GM12891 (cell line): ENCODE results near the gene GPR142.

Experiments used
- DNase-seq: peaks from one replicate; pipeline ENCODE4 v3.0.0; 2011; ENCODE audit warnings: low spot score; ENCODE audit not compliant: insufficient read length
- FAIRE-seq: peaks from 2 replicates; lab custom pipeline; 2011; peaks lifted over from hg19 to GRCh38; lab: Jason Lieb, UNC
- PAX5 ChIP-seq: IDR thresholded peaks from 2 replicates; pipeline ENCODE4 v1.6.1; 2011; ENCODE audit warnings: low read length, moderate library complexity, mild to moderate bottlenecking; ENCODE audit not compliant: insufficient read depth, severe bottlenecking
- POLR2A ChIP-seq: IDR thresholded peaks from 2 replicates; pipeline ENCODE4 v1.6.1; 2011; ENCODE audit warnings: low read depth, low read length, control low read depth
- POLR2AphosphoS5 ChIP-seq: IDR thresholded peaks from 2 replicates; pipeline ENCODE4 v1.6.1; 2011; ENCODE audit warnings: low read depth, low read length, control low read depth
- POU2F2 ChIP-seq: IDR thresholded peaks from 2 replicates; pipeline ENCODE4 v1.6.1; 2011; ENCODE audit warnings: low read depth, mild to moderate bottlenecking, control low read depth, low read length, moderate library complexity
- SPI1 ChIP-seq: IDR thresholded peaks from 2 replicates; pipeline ENCODE4 v1.6.1; 2011; ENCODE audit warnings: low read depth, low read length, control low read depth
- TAF1 ChIP-seq: IDR thresholded peaks from 2 replicates; pipeline ENCODE4 v1.6.1; 2011; ENCODE audit warnings: low read depth, low read length, control low read depth

GPR142 gene

GRCh38 chr17:74332763-74333283 lies 34.5 kb upstream of the GPR142 start:
- FAIRE-seq (no peak), DNase-seq (no peak)
- no peak for TF ChIP-seq PAX5

GRCh38 chr17:74334393-74335039 lies 32.8 kb upstream of the GPR142 start:
- no peak for DNase-seq

DNA sequence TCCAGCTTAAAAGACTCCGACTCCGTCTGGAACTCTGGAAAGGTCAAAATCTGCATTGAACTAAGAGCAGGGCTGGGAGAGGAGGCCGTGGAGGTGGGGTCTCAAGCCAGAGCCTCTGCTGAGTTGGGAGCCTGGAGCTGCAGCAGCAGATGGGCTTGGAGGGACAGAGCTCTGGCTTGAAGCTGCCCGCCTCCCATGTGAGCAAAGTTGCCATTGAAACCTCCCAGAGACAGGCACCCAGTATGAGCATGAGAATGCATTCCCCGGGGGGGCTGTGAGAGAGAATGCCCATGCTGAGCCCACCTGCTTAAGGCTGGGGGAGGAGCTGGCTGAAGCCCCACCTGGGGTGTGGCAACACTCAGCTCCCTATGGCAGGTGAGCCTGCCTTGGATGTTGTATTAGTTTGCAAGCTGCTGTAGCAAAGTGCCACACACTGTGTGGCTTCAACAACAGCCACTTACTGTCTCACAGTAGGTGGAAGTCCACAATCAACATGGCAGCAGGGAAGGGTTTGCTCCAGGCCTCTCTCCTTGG lies 31.7 kb upstream of the GPR142 start:
- no peak for FAIRE-seq
- no peak for TF ChIP-seq TAF1
- TF ChIP-seq SPI1 = no peak
- no peak for TF ChIP-seq POLR2AphosphoS5
- no peak for TF ChIP-seq POU2F2
- no peak for TF ChIP-seq POLR2A
- TF ChIP-seq PAX5 = no peak
- no peak for DNase-seq

More at GRCh38 chr17:74334393-74335039, 32.8 kb upstream of the GPR142 start:
- TF ChIP-seq SPI1 (no peak), TAF1 (no peak), POLR2A (no peak), PAX5 (no peak), POU2F2 (no peak), POLR2AphosphoS5 (no peak)
- FAIRE-seq = peak; percentile 23

GRCh38 chr17:74336307-74336706 lies 31.0 kb upstream of the GPR142 start:
- FAIRE-seq = no peak

DNA sequence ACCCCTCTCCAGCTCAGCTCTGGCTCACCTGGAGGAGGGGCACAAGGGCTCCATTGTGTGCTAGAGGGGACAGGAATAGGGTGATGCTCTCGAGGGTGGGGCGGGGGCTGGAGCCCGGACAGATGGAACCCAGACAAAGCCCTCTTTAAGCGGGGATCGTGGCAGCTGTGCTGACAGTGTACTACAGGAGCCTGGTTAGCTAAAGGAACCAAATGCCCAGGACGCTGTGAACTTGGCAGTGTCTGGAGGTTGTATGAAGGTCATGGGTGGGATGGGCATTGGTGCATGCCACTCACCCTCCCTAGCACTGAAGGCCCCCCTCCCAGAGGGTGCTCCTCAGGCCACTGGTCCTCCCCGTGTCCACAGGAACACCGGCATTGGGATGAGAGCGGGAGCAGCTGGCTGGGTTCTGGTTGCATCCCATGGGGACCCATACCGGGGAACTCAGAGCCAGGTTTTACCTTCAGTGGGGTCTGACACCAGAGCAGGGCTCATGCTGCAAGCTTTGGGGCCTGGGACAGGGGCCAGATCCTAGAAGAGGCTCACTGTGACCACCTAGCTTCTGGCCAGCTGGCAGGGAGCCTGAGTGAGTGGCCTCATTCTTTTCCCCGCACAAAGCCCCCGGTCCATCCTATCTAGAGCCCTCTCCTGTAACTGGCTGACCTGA lies 29.3 kb upstream of the GPR142 start:
- FAIRE-seq (no peak), DNase-seq (no peak)
- TF ChIP-seq SPI1 (no peak), POLR2AphosphoS5 (no peak), POLR2A (no peak), PAX5 (no peak), TAF1 (no peak), POU2F2 (no peak)

More at GRCh38 chr17:74336307-74336706, 31.0 kb upstream of the GPR142 start:
- no peak for DNase-seq
- no peak for TF ChIP-seq PAX5
- no peak for TF ChIP-seq TAF1
- no peak for TF ChIP-seq SPI1
- no peak for TF ChIP-seq POLR2AphosphoS5
- no peak for TF ChIP-seq POLR2A
- no peak for TF ChIP-seq POU2F2

DNA sequence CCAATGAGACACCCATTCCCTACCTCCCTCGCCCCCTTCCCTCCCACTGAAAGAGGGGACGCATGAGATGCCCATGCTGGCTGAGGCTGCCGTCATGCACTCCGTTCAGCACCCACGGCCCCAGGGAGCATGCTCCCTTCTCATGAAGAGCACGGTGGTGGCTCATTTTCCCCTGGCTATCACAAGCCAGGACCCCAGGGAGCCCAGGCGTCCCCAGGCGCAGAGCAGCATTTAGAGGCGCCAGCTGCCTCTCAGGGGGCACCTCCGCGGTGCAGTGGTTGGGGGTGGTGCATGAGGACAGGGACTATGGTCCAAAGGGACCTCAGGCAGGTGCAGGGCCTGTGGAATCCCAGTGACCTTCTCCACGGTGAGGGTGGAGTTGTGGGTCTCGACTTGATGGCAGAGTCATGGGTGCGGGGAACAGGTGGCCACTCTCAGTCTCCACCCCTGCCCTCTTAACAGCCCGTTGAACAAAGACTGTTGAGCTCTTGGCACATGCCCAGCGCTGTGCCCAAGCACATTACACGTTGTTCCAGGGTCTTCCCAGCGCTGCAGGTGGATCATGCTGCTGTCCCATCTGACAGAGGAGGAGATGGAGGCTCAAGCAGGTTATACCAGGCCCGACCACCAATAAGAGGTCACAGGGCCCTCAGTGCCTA lies 27.6 kb upstream of the GPR142 start:
- TF ChIP-seq POLR2A = no peak
- TF ChIP-seq POU2F2 = no peak
- TF ChIP-seq TAF1 = no peak
- TF ChIP-seq SPI1 = no peak
- no peak for TF ChIP-seq POLR2AphosphoS5
- TF ChIP-seq PAX5 = no peak
- FAIRE-seq = no peak
- no peak for DNase-seq

DNA sequence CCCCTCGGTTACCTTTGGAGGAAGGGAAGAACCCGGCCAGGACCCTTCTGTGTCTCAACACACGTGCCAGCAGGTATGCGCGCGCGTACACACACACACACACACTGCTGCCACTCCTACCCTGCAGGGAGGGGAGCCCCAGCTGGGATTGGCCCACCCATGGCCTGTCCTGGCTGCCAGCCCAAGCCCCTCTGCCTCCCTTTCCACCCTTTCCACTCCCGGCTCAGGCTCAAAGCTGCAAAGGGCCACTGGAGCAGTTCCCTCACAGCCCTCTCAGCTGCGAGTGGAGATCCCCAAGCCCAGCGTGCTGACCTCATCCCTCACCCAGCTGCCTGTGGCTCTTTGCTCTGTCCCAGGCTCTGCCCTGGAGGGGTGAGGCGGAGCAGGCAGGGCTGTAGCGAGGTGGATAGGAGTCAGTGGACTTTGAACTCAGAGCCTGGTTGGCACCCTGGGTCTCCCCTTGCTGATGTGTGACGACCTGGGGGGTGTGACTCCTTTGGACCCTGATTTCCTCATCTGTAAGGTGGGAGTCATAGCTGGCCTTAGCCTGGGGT lies 26.8 kb upstream of the GPR142 start:
- DNase-seq = no peak
- TF ChIP-seq POLR2A = no peak
- TF ChIP-seq TAF1 = no peak
- no peak for TF ChIP-seq PAX5
- no peak for TF ChIP-seq POU2F2
- no peak for TF ChIP-seq SPI1
- no peak for TF ChIP-seq POLR2AphosphoS5
- no peak for FAIRE-seq

- TF ChIP-seq TAF1 = no peak
- no peak for TF ChIP-seq PAX5
- no peak for TF ChIP-seq SPI1
- no peak for TF ChIP-seq POLR2A
- TF ChIP-seq POU2F2 = no peak
- TF ChIP-seq POLR2AphosphoS5 = no peak
- no peak for DNase-seq
- no peak for FAIRE-seq
These were observed 25.1 kb upstream of the GPR142 start for GRCh38 chr17:74342224-74342623.
